Measurements from ENCODE around the gene EYA2. TPM values are rescaled to one million over a fixed set of nuclear protein-coding genes. Genes with fewer than 3 reads are reported as not detected.

Gene EYA2
- total and polyA plus RNA-seq, 2 of the 4 experiments (the other 2 are of a cell fraction), result 2.3 to 5.4 TPM

- H3K4me2 ChIP-seq (ENCODE audit: low read depth, low read length), result no peak overlapping the region; the same call in 1 of the 2 replicates
- TF ChIP-seq FOS (IDR thresholded peaks at IDR 0.05; ENCODE audit: low read depth, low read length) (no peak), RFX5 (IDR thresholded peaks at IDR 0.05; ENCODE audit: low read depth, low read length) (no peak), NFE2L2 (IDR thresholded peaks at IDR 0.05; ENCODE audit: low read depth, low read length) (no peak), MAFK (IDR thresholded peaks at IDR 0.05; ENCODE audit: low read depth, low read length) (no peak), MXI1 (IDR thresholded peaks at IDR 0.05; ENCODE audit: borderline replicate concordance, low read depth, low read length) (no peak), ELK1 (IDR thresholded peaks at IDR 0.05; ENCODE audit: borderline replicate concordance, low read depth, low read length) (no peak), CEBPB (IDR thresholded peaks at IDR 0.05; ENCODE audit: low read depth, low read length) (no peak), USF2 (IDR thresholded peaks at IDR 0.05; ENCODE audit: low read depth, low read length) (no peak), CTCF (conservative IDR thresholded peaks at IDR 0.05; ENCODE audit: low read depth, low read length) (no peak), MAZ (IDR thresholded peaks at IDR 0.05; ENCODE audit: borderline replicate concordance, low read depth, low read length) (no peak), CHD1 (IDR thresholded peaks at IDR 0.05; ENCODE audit: low read depth, low read length) (no peak), BHLHE40 (IDR thresholded peaks at IDR 0.05; ENCODE audit: low read depth, low read length) (no peak), SMC3 (IDR thresholded peaks at IDR 0.05; ENCODE audit: low read depth, low read length) (no peak), RCOR1 (IDR thresholded peaks at IDR 0.05; ENCODE audit: insufficient replicate concordance, low read length) (no peak), POLR2A (IDR thresholded peaks at IDR 0.05; ENCODE audit: low read depth, low read length) (no peak), RAD21 (IDR thresholded peaks at IDR 0.05; ENCODE audit: low read length) (no peak)
- H3K4me1 ChIP-seq (ENCODE audit: control insufficient read depth, insufficient read depth, low read length), result peaks cover 18% of the 10 kb centered on the region
- peak overlapping the region; percentile 87 for H3K18ac ChIP-seq (ENCODE audit: low read depth, low read length)
- no peak overlapping the region for H3K4me3 ChIP-seq (ENCODE audit: insufficient read depth, low read depth, low read length)
- H4K20me1 ChIP-seq (ENCODE audit: insufficient read depth, low read length), result peaks cover 6% of the 10 kb centered on the region; the same call in 1 of the 2 replicates
- H3K27me3 ChIP-seq (ENCODE audit: control insufficient read depth, insufficient read depth, low read length), result no peaks in the 10 kb centered on the region
- DNase-seq (no peak), ATAC-seq (ENCODE audit: low read depth) (no peak)
- peak overlapping the region; percentile 40; the same call in 1 of the 2 replicates for H3K56ac ChIP-seq (ENCODE audit: extremely low read depth, insufficient read depth, low read length)
- H2AFZ ChIP-seq (replicated peaks; ENCODE audit: low read length, poor library complexity), result no peak overlapping the region
- H3K9me3 ChIP-seq (ENCODE audit: control insufficient read depth, insufficient read depth, low read length), result peaks cover 3% of the 10 kb centered on the region; the same call in 1 of the 2 replicates
- H3K23ac ChIP-seq (ENCODE audit: low read depth, low read length), result peak overlapping the region; percentile 43
- H3K9ac ChIP-seq (ENCODE audit: low read depth, low read length), result 0 out of 2 replicates have a peak overlapping the region, but pooled peaks have one; percentile 5
- peaks cover 0 to 23% of the 10 kb centered on the region in 2 experiments; a peak in 3 of 4 replicates for H3K79me1 ChIP-seq (ENCODE audit: low read depth in 1 of 2, low read length in 2 of 2)
- H4K91ac ChIP-seq (ENCODE audit: insufficient read depth, low read depth, low read length), result peak overlapping the region; percentile 77
- no CpG with 5 or more reads among the region's 4 CpGs for WGBS, 2 experiments (ENCODE audit: extremely low coverage in 2 of 2, insufficient read length in 1 of 2)
- peak overlapping the region; percentile 72 for H2BK120ac ChIP-seq (ENCODE audit: low read depth, low read length)
- H2AK9ac ChIP-seq (replicated peaks; ENCODE audit: low read depth, low read length, poor library complexity), result peak overlapping the region; percentile 50
- H4K8ac ChIP-seq (ENCODE audit: low read depth in 2 of 2, low read length in 2 of 2), result peak overlapping the region; percentile 20 to 67; a peak in 3 of 4 replicates
- peak overlapping the region; percentile 78 for H4K5ac ChIP-seq (ENCODE audit: low read depth, low read length)
- in situ Hi-C loops (cut with MboI; ENCODE audit: low sequenced_read_pairs), result no loop called here
- H2BK5ac ChIP-seq (ENCODE audit: low read depth, low read length, poor library complexity, severe bottlenecking), result peak overlapping the region; percentile 85
- peak overlapping the region; percentile 58 for H2BK20ac ChIP-seq (ENCODE audit: low read depth, low read length)
- POLR2A ChIA-PET (ENCODE audit: unreplicated experiment), result no interaction called here
- intact Hi-C loops (cut with micrococcal nuclease), result loop anchor here (10.0 kb wide), 1 partner anchor 171 kb away; no protein-coding TSS in a partner anchor
- H3K27ac ChIP-seq (ENCODE audit: insufficient read depth, low read length), result peak overlapping the region; percentile 81
- H2AK5ac ChIP-seq (ENCODE audit: low read depth, low read length), result peak overlapping the region; percentile 73
- peak overlapping the region; percentile 23 for H3K14ac ChIP-seq (replicated peaks; ENCODE audit: low read depth, low read length)
- CTCF ChIA-PET, result no interaction called here
- H3K36me3 ChIP-seq (ENCODE audit: control insufficient read depth, insufficient read depth, low read length), result no peaks in the 10 kb centered on the region
- H3K9me1 ChIP-seq (ENCODE audit: insufficient read depth, low read length), result peaks cover 13% of the 10 kb centered on the region
- peak overlapping the region; percentile 67 for H3K4ac ChIP-seq (ENCODE audit: low read depth, low read length)
- BruUV-seq (replicated peaks), result no TSS peak
- dilution Hi-C loops (cut with HindIII; ENCODE audit: low sequenced_read_pairs, unreplicated experiment), result no loop called here
- peak overlapping the region; percentile 83 for H2BK15ac ChIP-seq (ENCODE audit: low read depth, low read length)
Measured at GRCh38 chr20:46953596-46953995, 59.0 kb downstream of the EYA2 start.

Data from IMR-90 (cell line).